Stomach (tissue), 4 donors: ENCODE results near the gene EFR3B.

ENCODE experiments used
- CTCF ChIP-seq, 7 experiments: fragments of 450-650 bp in 4 of 7; fragments of 200-600 bp in 3 of 7; sonication (generic) in 3 of 7; IDR thresholded peaks; one replicate each; pipeline ENCODE4 v1.5.1; 2016 to 2019; ENCODE audit warnings: antibody characterized with exemption in 7 of 7, control low read depth in 2 of 7, mild to moderate bottlenecking in 1 of 7
- POLR2A ChIP-seq, 4 donors: fragments of 450-650 bp; IDR thresholded peaks; one replicate each; pipeline ENCODE4 v1.6.1; 2016; ENCODE audit warnings: antibody characterized with exemption in 4 of 4, control low read depth in 2 of 4, mild to moderate bottlenecking in 1 of 4, moderate library complexity in 1 of 4
- POLR2AphosphoS5 ChIP-seq, 3 donors: sonication (generic); formaldehyde crosslinking; IDR thresholded peaks; one replicate each; pipeline ENCODE4 v1.6.1; 2016; ENCODE audit warnings: antibody characterized with exemption in 3 of 3

DNA sequence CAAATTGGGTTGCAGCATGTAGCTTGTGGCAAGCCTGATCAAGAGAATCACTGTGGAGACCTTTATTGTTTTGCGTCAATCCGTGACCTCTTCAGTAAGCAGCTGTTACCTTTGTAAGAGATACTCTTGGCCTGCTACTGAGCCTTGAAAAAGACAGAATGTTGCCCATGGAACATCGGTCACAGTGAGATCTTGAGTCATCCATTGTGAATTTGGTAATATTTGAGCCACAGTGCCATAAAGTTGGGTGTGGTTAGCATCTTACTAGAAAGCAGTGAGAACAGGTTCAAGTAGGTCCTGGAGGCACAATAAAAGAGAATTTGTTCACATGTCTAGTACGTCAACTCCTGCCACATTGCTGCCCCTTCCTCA, 12.7 kb upstream of the EFR3B start:
- TF ChIP-seq CTCF (IDR thresholded peaks at IDR 0.05) (no peak), POLR2A (IDR thresholded peaks at IDR 0.05) (no peak), POLR2AphosphoS5 (IDR thresholded peaks at IDR 0.05) (no peak)
